CD4-positive, alpha-beta T cell treated with Interleukin-10 for 1 hour (primary cell): ENCODE results near the gene GLT1D1.
"Not testable (repeated sequence)": the region's sequence is repeated elsewhere in the genome, so short reads cannot be mapped to it uniquely, and the experiment has no call there.

Experiments used
- DNase-seq: peaks from one replicate; pipeline ENCODE4 v3.0.0-alpha.2; 2020

Gene GLT1D1

DNA sequence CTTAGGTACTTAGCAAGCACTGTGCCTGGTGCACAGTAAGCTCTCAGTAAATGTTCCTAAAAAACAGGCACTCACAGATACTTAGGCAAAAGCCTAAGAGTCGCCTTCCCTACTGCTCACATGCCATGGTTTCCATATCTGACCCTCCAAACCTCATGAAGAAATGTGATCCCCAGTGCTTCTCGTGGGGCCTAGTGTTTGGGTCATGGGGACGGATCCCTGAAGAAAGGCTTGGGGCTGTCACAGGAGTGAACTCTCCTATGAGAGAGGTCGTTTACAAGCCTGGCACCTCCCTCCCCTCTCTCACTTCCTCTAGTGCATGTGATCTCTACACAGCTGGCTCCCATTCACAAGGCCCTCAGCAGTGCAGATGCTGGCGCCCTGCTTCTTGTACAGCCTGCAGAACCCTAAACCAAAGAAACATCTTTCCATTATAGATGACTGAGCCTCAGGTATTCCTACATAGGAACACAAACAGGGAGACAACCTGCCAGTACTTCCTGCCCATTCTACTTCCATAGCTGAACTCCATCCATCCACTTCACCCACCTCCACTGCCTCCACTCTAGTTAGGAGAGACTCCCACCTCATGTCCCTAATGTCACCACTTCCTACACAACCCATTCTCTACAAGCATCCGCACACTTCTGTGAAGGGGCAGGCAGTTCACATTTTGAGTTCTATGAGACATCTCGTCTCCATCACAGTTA lies 32.4 kb upstream of the GLT1D1 start:
- DNase-seq, result peak; percentile 38

DNA sequence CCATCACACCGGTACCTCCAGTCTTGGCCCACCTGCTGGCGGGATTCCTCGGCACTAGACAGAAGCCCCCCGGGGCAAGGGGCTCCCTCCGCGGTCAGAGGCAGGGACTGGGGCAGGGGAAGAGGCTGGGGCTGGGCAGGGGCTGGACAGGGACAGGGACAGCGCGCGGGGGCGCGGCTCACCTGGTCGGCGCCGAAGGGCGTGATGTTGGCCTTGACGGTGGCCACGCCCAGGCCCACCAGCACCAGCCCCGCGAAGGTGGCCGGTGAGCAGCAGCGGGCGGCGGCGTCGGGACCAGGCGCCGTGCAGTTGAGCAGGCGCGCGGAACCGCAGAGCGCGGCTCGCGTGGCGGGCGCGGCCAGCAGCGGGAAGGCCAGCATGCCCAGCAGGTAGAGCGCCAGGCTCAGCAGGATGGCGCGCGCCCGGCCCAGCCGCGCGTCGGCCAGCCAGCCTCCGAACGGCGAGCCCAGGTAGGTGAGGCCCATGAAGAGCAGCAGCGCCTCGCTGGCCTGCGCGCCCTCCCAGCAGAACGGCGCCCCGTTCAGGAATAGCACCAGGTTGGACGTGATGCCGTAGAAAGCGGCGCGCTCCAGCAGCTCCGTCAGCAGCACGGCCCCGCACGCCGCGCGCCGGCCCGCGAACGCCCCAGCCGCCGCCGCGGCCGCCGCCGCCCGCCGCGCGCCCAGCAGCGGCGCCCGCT lies 29.9 kb upstream of the GLT1D1 start:
- DNase-seq, result no peak

- DNase-seq, result peak; percentile 93
Measured at GRCh38 chr12:128823916-128824839, 29.1 kb upstream of the GLT1D1 start, which contains the start of gene SLC15A4. TSS of gene SLC15A4 (minus strand) at chr12:128823958. CDS start at chr12:128823943, 15 bp downstream.

DNA sequence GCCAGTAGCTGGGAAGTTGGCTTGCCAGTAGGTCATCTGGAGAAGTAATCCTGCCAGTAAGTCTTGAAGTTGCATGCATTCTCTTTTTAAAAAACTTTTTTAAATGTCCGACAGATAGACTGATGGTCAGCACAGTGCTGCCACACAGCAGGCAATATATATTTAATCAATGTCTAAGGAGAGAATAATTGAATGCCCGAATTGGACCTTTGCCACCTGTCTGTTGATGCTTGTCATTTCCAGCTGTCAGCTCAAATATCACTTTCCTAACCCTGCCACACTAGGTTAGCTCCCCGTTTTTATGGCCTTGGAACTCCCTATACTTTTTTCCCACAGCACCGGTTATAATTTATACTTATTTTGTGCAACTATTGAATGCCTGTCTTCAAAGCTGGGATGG lies 27.4 kb upstream of the GLT1D1 start:
- no peak for DNase-seq

GRCh38 chr12:128827724-128828123 lies 25.6 kb upstream of the GLT1D1 start:
- DNase-seq, result no peak

DNA sequence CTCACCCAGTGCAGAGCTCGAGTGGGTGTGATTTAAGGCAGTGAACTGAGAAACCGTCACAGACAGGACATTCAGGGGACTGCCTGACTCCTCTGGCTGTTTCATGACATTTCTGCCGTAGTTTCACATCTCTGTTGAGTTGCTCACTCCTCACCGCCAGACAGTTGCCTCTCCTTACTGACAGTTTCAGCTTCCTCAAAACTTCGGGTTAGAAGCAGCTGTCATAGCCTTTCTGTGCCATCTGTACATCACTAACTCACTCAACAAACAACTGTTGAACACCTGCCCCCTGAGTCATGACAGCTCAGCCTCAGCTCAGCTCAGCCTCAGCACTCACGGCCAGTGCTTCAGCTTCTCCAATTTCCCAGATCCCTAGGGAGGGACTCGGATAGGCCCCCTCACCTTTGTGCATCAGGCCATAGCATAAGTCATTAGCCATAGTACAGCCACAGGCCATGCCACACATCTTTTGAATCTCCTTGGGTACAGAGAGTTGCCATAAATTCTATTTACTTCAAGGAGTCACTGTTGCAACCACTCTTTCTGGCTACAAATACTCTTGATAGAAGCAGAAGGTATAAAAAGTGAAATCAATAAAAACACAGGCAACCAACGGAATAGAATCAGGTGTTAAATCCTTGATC lies 23.3 kb upstream of the GLT1D1 start:
- peak; percentile 31 for DNase-seq

DNA sequence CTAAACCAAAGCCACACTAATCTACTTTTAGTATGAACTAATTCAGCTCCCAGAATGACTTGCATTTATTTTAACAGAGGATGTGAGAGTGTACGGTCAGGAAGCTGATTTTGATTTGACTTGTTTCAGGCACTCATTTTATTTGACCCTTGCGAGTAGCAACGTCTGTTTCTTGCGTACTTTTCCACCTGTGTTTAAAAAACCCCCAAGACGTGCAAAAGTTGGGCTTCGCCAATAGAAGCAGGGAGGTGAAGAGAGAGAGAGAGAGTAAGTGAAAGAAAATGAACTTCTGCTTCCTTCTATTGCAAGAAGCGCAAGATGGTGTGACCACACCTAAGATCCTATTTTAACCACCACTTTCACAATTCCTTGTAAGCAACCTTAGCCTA lies 22.8 kb upstream of the GLT1D1 start:
- no peak for DNase-seq

- DNase-seq, result no peak
Measured at GRCh38 chr12:128833418-128833817, 19.9 kb upstream of the GLT1D1 start.

DNA sequence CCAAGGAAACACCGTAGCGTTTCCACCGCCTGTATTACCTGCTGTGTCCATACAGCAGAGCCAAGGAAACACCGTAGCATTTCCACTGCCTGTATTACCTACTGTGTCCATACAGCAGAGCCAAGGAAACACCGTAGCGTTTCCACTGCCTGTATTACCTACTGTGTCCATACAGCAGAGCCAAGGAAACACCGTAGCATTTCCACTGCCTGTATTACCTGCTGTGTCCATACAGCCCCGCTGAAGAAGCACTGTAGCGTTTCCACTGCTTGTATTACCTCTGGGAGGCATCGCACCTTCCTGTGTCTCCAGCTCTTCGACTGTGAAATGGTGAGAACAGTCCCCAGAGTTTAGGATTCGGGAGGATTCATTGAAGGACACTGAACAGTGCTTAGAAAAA lies 13.4 kb upstream of the GLT1D1 start:
- not testable (repeated sequence) for DNase-seq

GRCh38 chr12:128840862-128841468 lies 12.3 kb upstream of the GLT1D1 start:
- no peak for DNase-seq

DNA sequence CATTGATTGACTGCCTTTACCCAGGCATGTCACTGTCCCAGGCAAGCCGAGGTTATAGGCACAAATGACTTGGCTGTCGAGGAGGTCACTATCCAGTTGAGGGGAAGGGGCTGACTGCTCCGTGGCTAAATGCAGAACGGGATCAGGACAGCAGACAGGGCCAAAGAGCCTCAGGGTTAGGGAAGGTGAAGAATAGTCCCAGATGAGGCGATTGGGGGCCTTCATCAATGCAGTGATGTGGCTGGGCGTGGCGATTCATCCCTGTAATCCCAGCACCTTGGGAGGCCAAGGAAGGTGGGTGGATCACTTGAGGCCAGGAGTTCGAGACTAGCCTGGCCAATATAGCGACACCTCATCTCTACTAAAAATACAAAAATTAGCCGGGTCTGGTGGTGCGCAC lies 10.7 kb upstream of the GLT1D1 start:
- no peak for DNase-seq

GRCh38 chr12:128843538-128843937 lies 9.7 kb upstream of the GLT1D1 start:
- DNase-seq, result no peak

DNA sequence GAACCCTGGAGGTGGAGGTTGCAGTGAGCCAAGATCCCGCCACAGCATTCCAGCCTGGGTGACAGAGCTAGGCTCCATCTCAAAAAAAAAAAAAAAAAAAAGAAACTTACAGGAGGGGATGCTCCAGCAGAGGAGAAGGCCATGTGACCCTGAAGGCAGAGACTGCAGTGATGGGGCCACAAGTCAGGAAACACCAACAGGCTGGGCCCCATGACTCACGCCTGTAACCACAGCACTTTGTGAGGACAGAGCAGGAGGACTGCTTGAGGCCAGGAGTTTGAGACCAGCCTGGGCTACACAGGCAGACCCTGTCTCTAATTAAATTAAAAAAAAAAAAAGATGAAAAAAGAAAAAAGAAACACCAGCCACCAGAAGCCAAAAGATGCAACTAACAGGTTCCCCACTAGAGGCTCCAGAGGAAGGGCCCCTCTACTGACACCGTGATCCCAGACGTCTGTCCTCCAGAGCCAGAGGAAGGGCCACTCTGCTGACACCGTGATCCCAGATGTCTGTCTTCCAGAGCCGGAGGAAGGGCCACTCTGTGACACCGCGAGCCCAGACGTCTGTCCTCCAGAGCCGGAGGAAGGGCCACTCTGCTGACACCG lies 9.1 kb upstream of the GLT1D1 start:
- no peak for DNase-seq

- DNase-seq, result not testable (repeated sequence)
Measured at GRCh38 chr12:128846671-128847070, 6.6 kb upstream of the GLT1D1 start.

GRCh38 chr12:128848371-128848770 lies 4.9 kb upstream of the GLT1D1 start:
- DNase-seq, result no peak

GRCh38 chr12:128849806-128850205 lies 3.5 kb upstream of the GLT1D1 start:
- not testable (repeated sequence) for DNase-seq

DNA sequence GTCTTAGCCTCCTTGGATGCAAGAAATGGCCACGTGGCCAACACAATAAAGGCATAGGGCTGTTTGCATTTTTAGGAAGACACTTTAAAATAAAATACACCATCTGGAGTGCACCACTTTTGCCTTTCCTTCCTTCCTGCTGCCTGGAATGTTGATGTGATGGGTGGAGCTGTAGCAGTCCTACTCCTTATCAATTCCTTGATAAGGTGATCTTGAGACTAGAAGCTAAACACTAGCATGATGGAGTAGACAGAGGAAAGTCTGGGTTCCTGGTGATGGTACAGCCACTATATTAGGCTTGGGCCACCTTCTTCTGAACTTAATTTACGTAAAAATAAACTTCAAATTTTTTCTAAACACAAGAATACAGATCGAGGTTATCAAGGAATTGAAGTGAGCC lies 2.9 kb upstream of the GLT1D1 start:
- no peak for DNase-seq

DNA sequence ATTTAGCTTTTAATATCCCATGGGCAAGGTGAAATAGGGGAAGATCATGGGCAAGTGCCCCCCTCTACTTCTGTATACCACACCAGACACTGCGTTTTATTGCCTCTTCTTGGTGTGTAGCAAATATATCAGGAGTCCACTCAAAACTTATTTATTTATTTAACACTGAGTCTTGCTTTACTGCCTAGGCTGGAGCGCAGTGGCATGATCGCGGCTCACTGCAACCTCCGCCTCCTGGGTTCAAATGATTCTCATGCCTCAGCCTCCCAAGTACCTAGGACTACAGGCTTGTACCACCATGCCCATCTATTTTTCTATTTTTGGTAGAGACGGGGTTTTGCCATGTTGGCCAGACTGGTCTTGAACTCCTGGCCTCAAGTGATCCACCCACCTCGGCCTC lies 1.8 kb upstream of the GLT1D1 start:
- not testable (repeated sequence) for DNase-seq

DNA sequence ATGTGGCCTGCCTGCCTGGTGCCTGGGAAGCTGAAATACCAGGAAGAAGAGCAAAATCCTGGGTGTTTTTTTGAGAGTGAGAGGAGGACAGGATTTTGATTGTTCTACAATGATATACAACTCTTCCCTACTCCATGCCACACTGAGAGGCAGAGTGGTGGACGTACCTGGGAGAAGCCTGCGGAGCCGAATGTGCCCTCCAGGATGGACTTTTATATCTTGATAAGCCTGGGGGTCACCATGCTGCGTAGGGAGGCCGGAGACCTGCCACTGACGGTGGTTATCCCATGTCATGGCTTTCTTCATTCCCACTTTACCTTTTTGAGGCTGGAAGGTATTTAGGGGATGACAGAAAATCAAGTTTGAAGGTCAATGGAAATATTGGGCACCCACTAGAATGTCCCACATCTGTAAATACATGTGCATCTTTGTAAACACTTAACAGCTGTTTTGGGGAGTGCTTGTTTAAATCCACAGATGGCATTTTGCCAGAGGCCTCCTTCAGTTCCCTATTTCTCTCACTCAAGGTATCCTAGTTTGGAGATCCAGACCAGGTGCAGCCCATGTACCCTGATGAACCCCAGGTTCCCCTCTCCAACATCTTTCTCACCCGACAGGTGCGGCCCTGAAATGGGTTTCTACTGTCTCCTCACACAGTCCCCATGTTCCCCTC lies 1.1 kb upstream of the GLT1D1 start:
- DNase-seq, result no peak

DNA sequence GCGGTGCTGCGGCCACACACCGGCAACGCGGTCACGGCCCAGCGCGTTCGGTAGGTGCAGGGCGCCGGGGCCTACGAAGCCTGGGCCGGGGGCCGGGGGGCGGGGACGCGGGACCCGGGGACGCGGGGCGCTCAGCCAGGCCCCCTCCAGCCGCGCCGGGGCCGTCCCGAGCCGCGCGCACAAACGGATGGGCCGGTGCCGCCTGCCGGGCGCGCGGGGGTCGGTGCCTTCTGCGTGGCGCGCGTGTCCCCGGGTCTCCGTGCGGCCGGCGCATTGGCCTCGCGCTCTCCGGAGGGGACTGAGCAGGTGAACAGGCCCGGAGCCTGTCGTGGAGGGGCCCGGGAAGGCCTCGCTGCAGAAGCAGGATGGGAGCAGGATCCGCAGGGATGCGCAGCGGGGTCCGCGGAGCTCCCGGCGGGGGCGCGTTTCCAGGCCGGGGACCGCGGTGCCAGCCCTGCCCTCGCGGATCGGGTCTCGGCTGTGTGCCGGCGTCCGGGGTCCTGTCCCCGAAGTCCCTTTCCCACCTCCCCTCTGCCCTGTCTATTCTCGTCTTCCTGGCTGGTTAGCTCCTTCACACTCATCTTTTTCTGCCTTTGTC lies 421 bp downstream of the GLT1D1 start:
- DNase-seq, result no peak
